DMS153 treated with DMSO at 0.1 percent for 48 hours (cell line): ENCODE data around the gene IL6ST.
A peak's percentile ranks its signal among the peaks of the same experiment; 100 is the strongest.
"Not testable (repeated sequence)": the region's sequence is repeated elsewhere in the genome, so short reads cannot be mapped to it uniquely, and the experiment has no call there.

ENCODE experiments used
- DNase-seq: peaks from one replicate; lab custom pipeline; 2025; ENCODE audit not compliant: unreplicated experiment; lab: John Stamatoyannopoulos, UW

The IL6ST gene

GRCh38 chr5:56006094-56006493 lies 11.3 kb upstream of the IL6ST start:
- no peak for DNase-seq

GRCh38 chr5:56004874-56005273 lies 10.1 kb upstream of the IL6ST start:
- no peak for DNase-seq

- no peak for DNase-seq
These were observed 8.9 kb upstream of the IL6ST start for GRCh38 chr5:56003679-56004078.

GRCh38 chr5:56003179-56003578 lies 8.4 kb upstream of the IL6ST start:
- no peak for DNase-seq

GRCh38 chr5:56002303-56002702 lies 7.5 kb upstream of the IL6ST start:
- no peak for DNase-seq

GRCh38 chr5:56000221-56000620 lies 5.5 kb upstream of the IL6ST start:
- not testable (repeated sequence) for DNase-seq

GRCh38 chr5:55998966-55999365 lies 4.2 kb upstream of the IL6ST start:
- no peak for DNase-seq

GRCh38 chr5:55997742-55998351 lies 3.1 kb upstream of the IL6ST start:
- no peak for DNase-seq

GRCh38 chr5:55994998-55995914 lies 493 bp upstream of the IL6ST start:
- DNase-seq, result peak; percentile 41

GRCh38 chr5:55993731-55994494 lies 850 bp downstream of the IL6ST start:
- no peak for DNase-seq

- DNase-seq, result no peak
These were observed 1.8 kb downstream of the IL6ST start for GRCh38 chr5:55993013-55993412.

GRCh38 chr5:55991768-55992486 lies 2.8 kb downstream of the IL6ST start:
- DNase-seq, result no peak

GRCh38 chr5:55990895-55991294 lies 3.9 kb downstream of the IL6ST start:
- DNase-seq, result not testable (repeated sequence)

GRCh38 chr5:55989860-55990259 lies 4.9 kb downstream of the IL6ST start:
- DNase-seq, result no peak

- no peak for DNase-seq
These were observed 5.7 kb downstream of the IL6ST start for GRCh38 chr5:55988979-55989638.

- DNase-seq, result not testable (repeated sequence)
These were observed 6.3 kb downstream of the IL6ST start for GRCh38 chr5:55988428-55988827.

GRCh38 chr5:55986931-55987330 lies 7.8 kb downstream of the IL6ST start:
- DNase-seq, result no peak

GRCh38 chr5:55985181-55985580 lies 9.6 kb downstream of the IL6ST start:
- DNase-seq, result no peak

GRCh38 chr5:55983986-55984385 lies 10.8 kb downstream of the IL6ST start:
- no peak for DNase-seq

- no peak for DNase-seq
These were observed 11.8 kb downstream of the IL6ST start for GRCh38 chr5:55982957-55983381.
